ENCODE measurements around the gene C6orf62.
A peak's percentile ranks its signal among the peaks of the same experiment; 100 is the strongest.
"Not testable (repeated sequence)": the region's sequence is repeated elsewhere in the genome, so short reads cannot be mapped to it uniquely, and the experiment has no call there.

The C6orf62 gene

DNA sequence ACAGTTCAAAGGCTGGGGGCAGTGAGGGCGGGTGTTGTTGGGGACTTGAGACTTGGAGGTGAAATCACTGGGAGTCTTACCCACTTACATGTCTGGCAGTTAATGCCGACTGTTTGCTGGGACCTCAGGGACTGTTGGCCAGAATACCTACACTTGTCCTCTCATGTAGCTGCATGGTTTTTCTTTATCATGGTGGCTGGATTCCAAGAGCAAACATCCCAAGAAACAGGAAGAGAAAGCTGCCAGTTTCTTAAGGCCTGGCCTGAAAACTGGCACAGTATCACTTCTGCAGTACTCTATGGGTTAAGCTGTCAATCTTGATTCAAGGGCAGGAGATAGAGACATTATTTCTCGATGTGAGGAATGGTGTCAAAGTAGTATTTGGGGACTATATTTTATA lies 19.8 kb upstream of the C6orf62 start:
- no peak for DNase-seq (ENCODE audit: low spot score)
- TF ChIP-seq, protein P1, sequence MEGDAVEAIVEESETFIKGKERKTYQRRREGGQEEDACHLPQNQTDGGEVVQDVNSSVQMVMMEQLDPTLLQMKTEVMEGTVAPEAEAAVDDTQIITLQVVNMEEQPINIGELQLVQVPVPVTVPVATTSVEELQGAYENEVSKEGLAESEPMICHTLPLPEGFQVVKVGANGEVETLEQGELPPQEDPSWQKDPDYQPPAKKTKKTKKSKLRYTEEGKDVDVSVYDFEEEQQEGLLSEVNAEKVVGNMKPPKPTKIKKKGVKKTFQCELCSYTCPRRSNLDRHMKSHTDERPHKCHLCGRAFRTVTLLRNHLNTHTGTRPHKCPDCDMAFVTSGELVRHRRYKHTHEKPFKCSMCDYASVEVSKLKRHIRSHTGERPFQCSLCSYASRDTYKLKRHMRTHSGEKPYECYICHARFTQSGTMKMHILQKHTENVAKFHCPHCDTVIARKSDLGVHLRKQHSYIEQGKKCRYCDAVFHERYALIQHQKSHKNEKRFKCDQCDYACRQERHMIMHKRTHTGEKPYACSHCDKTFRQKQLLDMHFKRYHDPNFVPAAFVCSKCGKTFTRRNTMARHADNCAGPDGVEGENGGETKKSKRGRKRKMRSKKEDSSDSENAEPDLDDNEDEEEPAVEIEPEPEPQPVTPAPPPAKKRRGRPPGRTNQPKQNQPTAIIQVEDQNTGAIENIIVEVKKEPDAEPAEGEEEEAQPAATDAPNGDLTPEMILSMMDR (IDR thresholded peaks at IDR 0.05; ENCODE audit: extremely low read depth, missing control alignments), result no peak

DNA sequence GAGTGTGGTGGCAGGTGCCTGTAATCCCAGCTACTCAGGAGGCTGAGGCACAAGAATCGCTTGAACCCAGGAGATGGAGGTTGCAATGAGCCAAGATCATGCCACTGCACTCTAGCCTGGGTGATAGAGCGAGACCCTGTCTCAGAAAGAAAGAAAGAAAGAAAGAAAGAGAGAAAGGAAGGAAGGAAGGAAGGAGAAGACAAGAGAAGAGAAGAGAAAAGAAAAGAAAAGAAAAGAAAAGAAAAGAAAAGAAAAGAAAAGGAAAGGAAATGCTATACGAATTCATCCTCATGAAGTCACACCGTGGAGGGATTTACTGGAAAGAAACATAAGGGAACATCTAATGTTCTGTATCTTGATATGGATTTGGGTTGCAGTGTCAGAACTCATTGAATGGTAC lies 15.8 kb upstream of the C6orf62 start:
- DNase-seq (ENCODE audit: low spot score), result not testable (repeated sequence)

DNA sequence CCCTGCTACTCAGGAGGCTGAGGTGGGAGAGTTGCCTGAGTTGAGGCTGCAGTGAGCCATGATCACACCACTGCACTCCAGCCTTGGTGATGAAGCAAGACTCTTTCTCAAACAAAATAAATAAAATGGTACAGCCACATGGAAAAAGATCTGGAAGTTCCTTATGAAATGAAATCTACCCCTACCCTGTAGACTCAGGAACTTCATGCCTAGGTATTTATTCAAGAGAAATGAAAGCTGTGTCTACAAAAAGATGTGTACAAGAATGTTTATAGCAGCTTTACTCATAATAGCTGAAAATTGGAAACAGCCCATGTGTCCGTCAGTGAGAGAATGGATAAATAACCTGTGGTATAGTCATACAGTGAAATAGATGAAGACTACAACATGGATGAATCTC lies 15.2 kb upstream of the C6orf62 start:
- DNase-seq (ENCODE audit: low spot score), result no peak
- TF ChIP-seq, protein P1 (IDR thresholded peaks at IDR 0.05; ENCODE audit: extremely low read depth, missing control alignments), result no peak

DNA sequence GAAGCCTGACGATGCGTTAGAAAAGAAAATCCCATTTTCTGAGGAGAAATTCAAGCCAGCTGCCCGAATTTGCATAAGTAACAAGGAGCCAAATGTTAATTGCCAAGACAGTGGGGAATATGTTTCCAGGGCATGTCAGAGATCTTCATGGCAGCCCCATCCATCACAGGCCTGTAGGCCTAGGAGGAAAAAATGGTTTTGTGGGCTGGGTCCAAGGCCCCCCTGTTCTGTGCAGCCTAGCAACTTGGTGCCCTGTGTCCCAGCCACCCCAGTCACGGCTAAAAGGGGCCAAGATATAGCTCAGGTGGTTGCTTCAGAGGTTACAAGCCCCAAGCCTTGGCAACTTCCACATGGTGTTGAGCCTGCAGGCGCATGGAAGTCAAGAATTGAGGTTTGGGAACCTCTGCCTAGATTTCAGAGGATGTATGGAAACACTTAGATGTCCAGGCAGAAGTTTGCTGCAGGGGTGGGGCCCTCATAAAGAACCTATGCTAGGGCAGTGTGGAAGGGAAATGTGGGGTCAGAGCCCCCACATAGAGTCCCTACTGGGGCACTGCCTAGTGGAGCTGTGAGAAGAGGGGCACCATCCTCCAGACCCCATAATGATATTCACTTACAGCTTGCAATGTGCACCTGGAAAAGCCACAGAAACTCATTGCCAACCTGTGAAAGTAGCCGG lies 12.6 kb upstream of the C6orf62 start:
- DNase-seq (ENCODE audit: low spot score), result not testable (repeated sequence)

DNA sequence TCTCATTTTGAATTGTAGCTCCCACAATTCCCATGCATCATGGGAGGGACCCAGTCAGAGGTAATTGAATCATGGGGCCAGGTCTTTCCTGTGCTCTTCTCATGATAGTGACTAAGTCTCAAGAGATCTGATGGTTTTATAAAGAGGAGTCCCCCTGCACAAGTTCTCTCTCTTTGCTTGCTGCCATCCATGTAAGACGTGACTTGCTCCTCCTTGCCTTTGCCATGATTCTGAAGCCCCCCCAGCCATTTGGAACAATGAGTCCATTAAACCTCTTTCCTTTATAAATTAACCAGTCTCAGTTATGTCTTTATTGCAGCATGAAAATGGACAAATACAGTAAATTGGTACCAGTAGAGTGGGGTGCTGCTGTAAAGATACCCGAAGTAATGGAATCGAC lies 11.7 kb upstream of the C6orf62 start:
- DNase-seq (ENCODE audit: low spot score), result not testable (repeated sequence)

DNA sequence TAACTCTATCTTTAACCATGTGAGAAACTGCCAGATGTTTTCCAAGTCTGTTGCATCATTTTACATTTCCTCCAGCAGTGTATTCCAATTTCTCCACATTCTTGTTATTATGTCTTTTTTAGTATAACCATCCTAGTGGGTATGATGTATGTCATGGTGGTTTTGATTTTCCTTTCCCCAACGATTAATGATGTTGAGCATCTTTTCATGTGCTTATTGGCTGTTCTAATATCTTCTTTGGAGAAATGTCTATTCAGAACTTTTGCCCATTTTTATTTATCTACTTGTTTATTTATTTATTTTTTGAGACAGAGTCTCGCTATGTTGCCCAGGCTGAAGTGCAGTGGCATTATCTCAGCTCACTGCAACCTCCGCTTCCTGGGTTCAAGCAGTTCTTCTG lies 4.3 kb upstream of the C6orf62 start:
- TF ChIP-seq, protein P1 (IDR thresholded peaks at IDR 0.05; ENCODE audit: extremely low read depth, missing control alignments), result no peak

DNA sequence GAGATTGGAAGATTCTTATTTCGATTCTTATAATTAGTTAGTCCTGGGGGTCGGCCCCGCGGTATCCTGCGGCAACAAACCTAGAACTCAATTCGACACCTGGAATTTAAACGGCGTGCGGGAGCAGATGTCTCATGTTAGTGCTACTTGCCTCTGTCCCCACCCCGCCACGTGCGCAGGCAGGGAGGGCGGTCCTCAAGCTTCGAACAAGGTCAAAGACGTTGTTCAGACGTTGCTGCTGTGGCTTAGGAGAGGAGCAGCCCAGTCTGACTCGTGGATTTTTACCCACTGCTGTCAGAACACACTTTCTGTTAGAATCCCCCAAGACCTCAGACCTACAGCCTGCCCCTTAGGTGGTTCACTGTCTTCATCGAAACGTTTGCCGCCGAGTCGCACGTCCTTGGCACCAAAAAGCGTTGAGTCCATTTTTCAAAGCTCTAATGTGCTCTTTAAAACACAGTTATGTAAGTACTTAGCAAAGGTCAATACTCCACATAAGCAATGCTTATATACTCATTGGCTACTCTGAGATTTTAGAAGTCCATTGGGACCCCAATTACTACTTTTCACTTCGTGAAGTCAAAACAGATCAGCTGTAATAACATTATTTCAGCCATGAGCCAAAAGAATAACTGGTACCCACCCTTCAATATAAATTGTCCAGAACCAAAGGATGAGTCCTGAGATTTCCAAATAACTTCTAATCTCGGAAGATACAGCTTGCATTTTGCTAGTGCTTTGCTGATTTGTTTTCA lies 2.7 kb upstream of the C6orf62 start:
- TF ChIP-seq, protein P1 (IDR thresholded peaks at IDR 0.05; ENCODE audit: extremely low read depth, missing control alignments), result no peak
- DNase-seq (ENCODE audit: low spot score), result peak; percentile 65

More for the DNA sequence above, 4.3 kb upstream of the C6orf62 start:
- DNase-seq (ENCODE audit: low spot score), result no peak

DNA sequence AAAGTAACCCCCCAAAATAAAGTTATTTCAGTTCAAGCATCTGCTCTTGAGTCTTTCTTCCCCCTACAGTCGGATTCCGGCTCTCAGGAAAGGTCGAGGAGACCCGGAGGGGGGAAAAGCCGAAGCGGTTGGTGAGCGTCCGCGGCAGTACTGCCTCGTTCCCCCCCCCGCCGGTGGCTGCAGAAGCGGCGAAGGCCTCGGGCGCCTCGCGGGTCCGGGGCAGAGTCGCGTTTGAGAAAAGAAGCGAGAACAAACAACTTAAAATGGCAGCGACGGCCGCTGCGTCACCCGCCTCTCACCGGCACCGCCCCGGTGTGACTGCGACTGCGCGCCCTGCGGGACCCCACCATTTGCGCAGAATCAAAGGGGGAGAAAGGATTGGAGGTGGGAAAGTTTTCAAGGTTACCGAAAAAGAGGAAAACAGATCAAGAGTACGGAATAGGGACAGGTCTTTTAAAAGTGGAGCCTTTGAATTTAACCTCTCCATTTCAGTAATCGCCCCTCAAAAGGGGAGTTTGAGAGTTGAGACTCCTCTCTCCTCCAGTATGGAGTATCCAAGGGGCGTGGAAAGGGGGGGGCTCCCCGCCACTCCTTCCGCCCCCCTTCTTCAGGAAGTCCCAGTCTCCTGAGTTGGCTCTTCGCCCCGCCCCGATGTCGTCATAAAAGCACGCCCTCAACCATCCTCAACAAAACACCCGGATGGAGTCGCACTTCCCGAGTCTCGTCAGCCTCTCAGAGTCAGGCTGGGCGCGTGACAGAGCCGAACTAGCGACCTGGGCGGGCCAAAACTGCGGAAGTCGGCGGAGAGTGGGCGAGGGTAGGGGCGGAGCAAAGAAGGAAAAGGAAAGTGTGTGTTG lies 1.9 kb upstream of the C6orf62 start:
- peak; percentile 96 for DNase-seq (ENCODE audit: low spot score)
- TF ChIP-seq, protein P1 (IDR thresholded peaks at IDR 0.05; ENCODE audit: extremely low read depth, missing control alignments), result no peak
